Globus pallidus (tissue), 1 donor: Measurements from ENCODE around the gene CNTN1.
"Not testable (repeated sequence)": the region's sequence is repeated elsewhere in the genome, so short reads cannot be mapped to it uniquely, and the experiment has no call there.

Experiments used
- DNase-seq: peaks from one replicate; pipeline ENCODE4 v3.0.0-alpha.2; 2015; ENCODE audit warnings: low spot score

CNTN1 gene

GRCh38 chr12:40701756-40702155, 9.5 kb downstream of the CNTN1 start:
- DNase-seq, result no peak

- no peak for DNase-seq
These were observed 18.9 kb downstream of the CNTN1 start for GRCh38 chr12:40711121-40711520.

- no peak for DNase-seq
These were observed 22.4 kb downstream of the CNTN1 start for GRCh38 chr12:40714636-40715035.

- no peak for DNase-seq
These were observed 23.8 kb downstream of the CNTN1 start for GRCh38 chr12:40716037-40716436.

- no peak for DNase-seq
These were observed 25.3 kb downstream of the CNTN1 start for GRCh38 chr12:40717576-40717975.

GRCh38 chr12:40718878-40719372, 26.7 kb downstream of the CNTN1 start:
- DNase-seq, result no peak

GRCh38 chr12:40723001-40723400, 30.8 kb downstream of the CNTN1 start:
- DNase-seq, result no peak

GRCh38 chr12:40726366-40726765, 34.1 kb downstream of the CNTN1 start:
- DNase-seq, result no peak

- DNase-seq, result no peak
These were observed 35.7 kb downstream of the CNTN1 start for GRCh38 chr12:40727774-40728483.

- DNase-seq, result no peak
These were observed 38.0 kb downstream of the CNTN1 start for GRCh38 chr12:40730281-40730680.

GRCh38 chr12:40733871-40734270, 41.6 kb downstream of the CNTN1 start:
- no peak for DNase-seq

- no peak for DNase-seq
These were observed 42.0 kb downstream of the CNTN1 start for GRCh38 chr12:40734276-40734675.

GRCh38 chr12:40735551-40736230, 43.5 kb downstream of the CNTN1 start:
- no peak for DNase-seq

GRCh38 chr12:40737416-40737815, 45.2 kb downstream of the CNTN1 start:
- DNase-seq, result not testable (repeated sequence)

GRCh38 chr12:40738856-40739255, 46.6 kb downstream of the CNTN1 start:
- no peak for DNase-seq

GRCh38 chr12:40742041-40742440, 49.8 kb downstream of the CNTN1 start:
- DNase-seq, result peak; percentile 38

- DNase-seq, result no peak
These were observed 53.1 kb downstream of the CNTN1 start for GRCh38 chr12:40745386-40745785.

- no peak for DNase-seq
These were observed 57.6 kb downstream of the CNTN1 start for GRCh38 chr12:40749863-40750262.

GRCh38 chr12:40752011-40752410, 59.8 kb downstream of the CNTN1 start:
- peak; percentile 63 for DNase-seq

- DNase-seq, result no peak
These were observed 68.6 kb downstream of the CNTN1 start for GRCh38 chr12:40760821-40761220.

- no peak for DNase-seq
These were observed 69.8 kb downstream of the CNTN1 start for GRCh38 chr12:40762072-40762471.

- peak; percentile 57 for DNase-seq
These were observed 76.1 kb downstream of the CNTN1 start for GRCh38 chr12:40768125-40768864.

GRCh38 chr12:40769846-40770245, 77.6 kb downstream of the CNTN1 start:
- DNase-seq, result no peak
